ENCODE measurements around the gene PGAP2. TPM values are rescaled to one million over a fixed set of nuclear protein-coding genes. Genes with fewer than 3 reads are reported as not detected.

PGAP2 gene
- total and polyA plus RNA-seq, 2 donors (not counting 3 experiments of a cell fraction or from before 2014, with no cell fraction given) = 18.3 to 34.1 TPM

DNA sequence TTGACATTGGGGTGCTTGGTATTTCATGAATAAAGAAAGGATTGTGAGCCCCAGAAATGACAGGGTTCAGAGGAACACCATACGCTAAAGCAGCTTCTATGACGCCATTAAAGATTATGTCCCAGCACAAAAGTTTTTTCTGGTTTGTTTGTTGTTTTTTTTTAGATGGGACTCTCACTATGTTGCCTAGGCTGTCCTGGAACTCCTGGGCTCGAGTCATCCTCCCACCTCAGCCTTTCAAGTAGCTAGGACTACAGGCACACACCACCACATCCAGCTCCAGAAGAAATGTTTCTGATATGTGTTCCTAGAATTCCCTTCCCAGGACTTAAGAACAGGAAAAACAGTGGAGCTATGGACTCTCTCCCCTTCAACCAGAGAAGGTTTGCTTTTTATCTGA, 35.0 kb downstream of the PGAP2 start:
- no peaks in the 10 kb centered on the region for H4K20me1 ChIP-seq (replicated peaks; ENCODE audit: control insufficient read depth, extremely low read depth, insufficient read depth, low read length)
- no peak overlapping the region for H3K27ac ChIP-seq (ENCODE audit: insufficient read depth, low read depth, low read length)
- dilution Hi-C loops (cut with MboI; ENCODE audit: extremely low pct_ligation_motif_present, low sequenced_read_pairs) (no loop called here), intact Hi-C loops (cut with micrococcal nuclease) (no loop called here)
- no TSS peak for BruUV-seq (replicated peaks)
- H3K36me3 ChIP-seq (ENCODE audit: control insufficient read depth in 2 of 2, extremely low read depth in 1 of 2, insufficient read depth in 2 of 2, low read length in 2 of 2) = no peaks in the 10 kb centered on the region
- H2AFZ ChIP-seq (ENCODE audit: low read depth, low read length) = no peak overlapping the region
- no peak overlapping the region for H3K9ac ChIP-seq (replicated peaks; ENCODE audit: extremely low read depth, insufficient read depth, low read length)
- H3K4me1 ChIP-seq (ENCODE audit: control insufficient read depth, extremely low read depth, insufficient read depth, low read length) = peaks cover 16% of the 10 kb centered on the region
- H3K79me2 ChIP-seq (ENCODE audit: control insufficient read depth, insufficient read depth, low read length) = peaks cover 22% of the 10 kb centered on the region
- H3K4me3 ChIP-seq (replicated peaks in 1 of 3; ENCODE audit: insufficient read depth in 1 of 3, low read depth in 1 of 3, low read length in 3 of 3) = no peak overlapping the region
- FAIRE-seq (no peak), DNase-seq (ENCODE audit: low read depth, low spot score) (no peak)
- no peaks in the 10 kb centered on the region for H3K9me3 ChIP-seq (replicated peaks; ENCODE audit: control insufficient read depth, insufficient read depth, low read length)
- TF ChIP-seq EZH2 (IDR thresholded peaks at IDR 0.05; ENCODE audit: borderline replicate concordance, low read depth, low read length, severe bottlenecking) = no peak
- no peak for TF ChIP-seq POLR2AphosphoS5 (IDR thresholded peaks at IDR 0.05; ENCODE audit: insufficient read depth, low read depth, low read length)
- no peak for TF ChIP-seq MYC (IDR thresholded peaks at IDR 0.05; ENCODE audit: low read depth, low read length)
- no peak for TF ChIP-seq FOS (IDR thresholded peaks at IDR 0.05; ENCODE audit: borderline replicate concordance, insufficient read depth, low read length)
- TF ChIP-seq, protein P1, sequence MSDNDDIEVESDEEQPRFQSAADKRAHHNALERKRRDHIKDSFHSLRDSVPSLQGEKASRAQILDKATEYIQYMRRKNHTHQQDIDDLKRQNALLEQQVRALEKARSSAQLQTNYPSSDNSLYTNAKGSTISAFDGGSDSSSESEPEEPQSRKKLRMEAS (IDR thresholded peaks at IDR 0.05; ENCODE audit: insufficient read depth, insufficient read length) = no peak
- TF ChIP-seq, protein P2, sequence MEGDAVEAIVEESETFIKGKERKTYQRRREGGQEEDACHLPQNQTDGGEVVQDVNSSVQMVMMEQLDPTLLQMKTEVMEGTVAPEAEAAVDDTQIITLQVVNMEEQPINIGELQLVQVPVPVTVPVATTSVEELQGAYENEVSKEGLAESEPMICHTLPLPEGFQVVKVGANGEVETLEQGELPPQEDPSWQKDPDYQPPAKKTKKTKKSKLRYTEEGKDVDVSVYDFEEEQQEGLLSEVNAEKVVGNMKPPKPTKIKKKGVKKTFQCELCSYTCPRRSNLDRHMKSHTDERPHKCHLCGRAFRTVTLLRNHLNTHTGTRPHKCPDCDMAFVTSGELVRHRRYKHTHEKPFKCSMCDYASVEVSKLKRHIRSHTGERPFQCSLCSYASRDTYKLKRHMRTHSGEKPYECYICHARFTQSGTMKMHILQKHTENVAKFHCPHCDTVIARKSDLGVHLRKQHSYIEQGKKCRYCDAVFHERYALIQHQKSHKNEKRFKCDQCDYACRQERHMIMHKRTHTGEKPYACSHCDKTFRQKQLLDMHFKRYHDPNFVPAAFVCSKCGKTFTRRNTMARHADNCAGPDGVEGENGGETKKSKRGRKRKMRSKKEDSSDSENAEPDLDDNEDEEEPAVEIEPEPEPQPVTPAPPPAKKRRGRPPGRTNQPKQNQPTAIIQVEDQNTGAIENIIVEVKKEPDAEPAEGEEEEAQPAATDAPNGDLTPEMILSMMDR (IDR thresholded peaks at IDR 0.05; ENCODE audit: extremely low read depth in 1 of 2, insufficient read depth in 1 of 2, low read depth in 1 of 2, low read length in 2 of 2) = no peak
- no peak for TF ChIP-seq JUN (IDR thresholded peaks at IDR 0.05; ENCODE audit: borderline replicate concordance, insufficient read depth, insufficient read length, low read depth)
- TF ChIP-seq GATA2 (IDR thresholded peaks at IDR 0.05; ENCODE audit: insufficient read depth, insufficient read length, low read depth, low read length) = no peak
- no peak for TF ChIP-seq POLR2A (IDR thresholded peaks at IDR 0.05; ENCODE audit: low read depth, low read length)
- no peak overlapping the region for H3K4me2 ChIP-seq (ENCODE audit: insufficient read depth, low read length)
- H3K27me3 ChIP-seq (ENCODE audit: control insufficient read depth in 2 of 2, insufficient read depth in 2 of 2, low read length in 2 of 2) = peaks cover 0 to 2% of the 10 kb centered on the region in 2 experiments
- ChIA-PET POLR2A (no interaction called here), CTCF (interaction anchor here (0.7 to 13.5 kb wide), 4 partner anchors 11 to 227 kb away, joined by 3 to 871 read pairs (median 18); partner anchors contain the start of gene STIM1)
- H3K9me1 ChIP-seq (replicated peaks; ENCODE audit: control insufficient read depth, extremely low read depth, insufficient read depth, low read length) = no peaks in the 10 kb centered on the region

Measured in endothelial cell of umbilical vein (primary cell).